ENCODE results near the gene CD4. TPM values are rescaled to one million over a fixed set of nuclear protein-coding genes. Genes with fewer than 3 reads are reported as not detected.

Gene CD4
- total RNA-seq, 1 experiment from 2014 or later: not detected

- no TSS peak for BruUV-seq (replicated peaks)
- H3K4me3 Mint-ChIP-seq (ENCODE audit: low read depth, unreplicated experiment): peak overlapping the region; percentile 42
- no peak for DNase-seq
- peaks cover 13% of the 10 kb centered on the region for H3K4me1 Mint-ChIP-seq (ENCODE audit: low read depth, unreplicated experiment)
- H3K9me3 Mint-ChIP-seq (ENCODE audit: low read depth, unreplicated experiment): no peaks in the 10 kb centered on the region
- CTCF ChIA-PET: no interaction called here
- peaks cover 100% of the 10 kb centered on the region for H3K27me3 Mint-ChIP-seq (ENCODE audit: unreplicated experiment)
- H3K36me3 Mint-ChIP-seq (ENCODE audit: insufficient read depth, unreplicated experiment): no peaks in the 10 kb centered on the region
- intact Hi-C loops (cut with micrococcal nuclease; ENCODE audit: unreplicated experiment): loop anchor here (10.0 kb wide), 1 partner anchor 208 kb away; no protein-coding TSS in a partner anchor
- no peak overlapping the region for H3K27ac Mint-ChIP-seq (ENCODE audit: unreplicated experiment)
- no peak for TF ChIP-seq CTCF (IDR thresholded peaks at IDR 0.05; ENCODE audit: unreplicated experiment)
Observed at GRCh38 chr12:6822426-6823135, 33.3 kb downstream of the CD4 start.

DNA sequence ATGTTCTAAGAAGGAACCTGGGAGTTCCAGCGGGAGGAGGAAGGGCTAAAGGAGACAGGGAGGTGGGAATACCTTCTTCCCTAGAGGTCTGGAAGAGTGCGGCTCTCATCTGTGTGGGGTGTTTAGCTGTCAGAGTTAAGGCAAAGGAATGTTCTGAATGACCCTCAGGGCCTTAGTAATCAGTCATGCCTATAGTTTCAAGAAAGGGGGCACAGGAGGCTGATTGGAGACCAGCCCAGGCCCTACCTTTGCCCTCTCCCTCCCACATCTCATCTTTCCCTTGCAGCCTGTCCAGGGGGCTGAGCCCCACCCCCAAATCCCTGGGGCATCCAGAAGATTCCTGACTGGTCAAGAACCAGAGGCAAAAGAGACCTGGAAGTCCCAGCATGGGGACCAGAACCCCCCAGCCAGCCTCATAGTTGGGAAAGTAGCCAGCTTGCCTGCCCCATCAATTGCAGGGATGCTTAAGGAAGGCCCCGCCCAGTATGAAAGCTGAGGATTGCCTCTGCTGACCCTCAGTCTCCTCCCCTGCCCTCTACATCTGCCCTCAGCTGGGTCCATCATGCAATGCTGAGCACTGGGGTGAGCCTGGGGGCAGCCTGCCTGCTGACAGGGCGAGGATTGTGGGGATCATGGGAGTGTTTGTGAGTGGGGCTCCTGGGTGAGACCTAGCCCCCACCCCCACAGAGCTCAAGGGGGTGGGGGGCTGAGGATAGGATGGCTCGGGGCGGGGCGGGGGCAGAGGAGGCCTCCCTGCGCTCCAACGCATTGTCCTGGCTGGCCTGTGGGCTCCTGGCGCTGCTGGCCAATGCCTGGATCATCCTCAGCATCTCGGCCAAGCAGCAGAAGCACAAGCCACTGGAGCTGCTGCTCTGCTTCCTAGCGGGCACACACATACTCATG, 34.1 kb downstream of the CD4 start:
- DNase-seq: no peak
- Mint-ChIP-seq H3K27me3 (ENCODE audit: unreplicated experiment) (peaks cover 100% of the 10 kb centered on the region), H3K36me3 (ENCODE audit: insufficient read depth, unreplicated experiment) (peaks cover 6% of the 10 kb centered on the region), H3K27ac (ENCODE audit: unreplicated experiment) (no peak overlapping the region), H3K4me3 (ENCODE audit: low read depth, unreplicated experiment) (no peak overlapping the region), H3K9me3 (ENCODE audit: low read depth, unreplicated experiment) (no peaks in the 10 kb centered on the region), H3K4me1 (ENCODE audit: low read depth, unreplicated experiment) (peaks cover 16% of the 10 kb centered on the region)
- intact Hi-C loops (cut with micrococcal nuclease; ENCODE audit: unreplicated experiment): loop anchor here (10.0 kb wide), 1 partner anchor 209 kb away; no protein-coding TSS in a partner anchor
- CTCF ChIA-PET: no interaction called here
- no peak for TF ChIP-seq CTCF (IDR thresholded peaks at IDR 0.05; ENCODE audit: unreplicated experiment)
- no TSS peak for BruUV-seq (replicated peaks)

DNA sequence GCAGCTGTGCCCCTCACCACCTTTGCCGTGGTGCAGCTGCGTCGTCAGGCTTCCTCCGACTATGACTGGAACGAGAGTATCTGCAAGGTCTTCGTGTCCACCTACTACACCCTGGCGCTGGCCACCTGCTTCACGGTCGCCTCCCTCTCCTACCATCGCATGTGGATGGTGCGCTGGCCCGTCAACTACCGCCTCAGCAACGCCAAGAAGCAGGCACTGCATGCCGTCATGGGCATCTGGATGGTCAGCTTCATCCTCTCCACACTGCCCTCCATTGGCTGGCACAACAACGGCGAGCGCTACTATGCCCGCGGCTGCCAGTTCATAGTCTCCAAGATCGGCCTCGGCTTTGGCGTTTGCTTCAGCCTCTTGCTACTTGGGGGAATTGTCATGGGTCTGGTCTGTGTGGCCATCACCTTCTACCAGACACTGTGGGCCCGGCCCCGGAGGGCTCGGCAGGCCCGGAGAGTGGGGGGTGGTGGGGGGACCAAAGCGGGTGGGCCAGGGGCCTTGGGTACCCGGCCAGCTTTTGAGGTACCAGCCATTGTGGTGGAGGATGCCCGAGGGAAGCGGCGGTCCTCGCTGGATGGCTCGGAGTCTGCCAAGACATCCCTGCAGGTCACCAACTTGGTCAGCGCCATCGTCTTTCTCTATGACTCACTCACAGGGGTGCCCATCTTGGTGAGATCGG, 34.9 kb downstream of the CD4 start:
- no peaks in the 10 kb centered on the region for H3K9me3 Mint-ChIP-seq (ENCODE audit: low read depth, unreplicated experiment)
- CTCF ChIA-PET: interaction anchor here (1.8 kb wide), 1 partner anchor 71 kb away, joined by 7 read pairs; the partner anchor contains the start of gene MLF2
- no peak overlapping the region for H3K4me3 Mint-ChIP-seq (ENCODE audit: low read depth, unreplicated experiment)
- peaks cover 12% of the 10 kb centered on the region for H3K36me3 Mint-ChIP-seq (ENCODE audit: insufficient read depth, unreplicated experiment)
- intact Hi-C loops (cut with micrococcal nuclease; ENCODE audit: unreplicated experiment): loop anchor here (10.0 kb wide), 1 partner anchor 209 kb away; no protein-coding TSS in a partner anchor
- peaks cover 16% of the 10 kb centered on the region for H3K4me1 Mint-ChIP-seq (ENCODE audit: low read depth, unreplicated experiment)
- no peak for TF ChIP-seq CTCF (IDR thresholded peaks at IDR 0.05; ENCODE audit: unreplicated experiment)
- H3K27me3 Mint-ChIP-seq (ENCODE audit: unreplicated experiment): peaks cover 100% of the 10 kb centered on the region
- no peak overlapping the region for H3K27ac Mint-ChIP-seq (ENCODE audit: unreplicated experiment)
- DNase-seq: no peak
- no TSS peak for BruUV-seq (replicated peaks)

DNA sequence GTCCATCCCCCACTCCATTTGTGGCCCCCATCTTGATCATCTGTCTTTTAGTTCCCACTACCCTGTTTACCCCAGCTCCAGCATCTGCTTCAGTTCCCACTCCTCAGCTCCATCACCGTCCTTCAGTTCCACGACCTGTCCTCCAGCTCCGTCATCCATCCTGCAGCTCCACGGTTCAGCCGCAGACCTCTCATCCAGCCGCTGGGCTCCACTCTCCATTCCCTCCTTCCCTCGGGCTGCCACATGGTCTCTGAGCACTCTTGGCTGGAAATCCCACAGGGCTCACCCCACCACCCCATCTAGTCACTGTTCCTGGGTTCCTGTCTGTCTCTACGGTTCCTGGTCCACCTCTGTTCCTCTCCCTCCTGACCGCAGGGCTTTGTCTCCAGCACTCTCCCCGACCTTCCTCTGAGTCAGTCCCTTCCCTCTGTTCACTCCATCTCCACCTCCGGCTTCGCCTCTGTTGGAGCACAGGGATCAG, 35.6 kb downstream of the CD4 start:
- no TSS peak for BruUV-seq (replicated peaks)
- Mint-ChIP-seq H3K4me1 (ENCODE audit: low read depth, unreplicated experiment) (peaks cover 16% of the 10 kb centered on the region), H3K27ac (ENCODE audit: unreplicated experiment) (no peak overlapping the region)

More for the DNA sequence above, 35.6 kb downstream of the CD4 start:
- H3K9me3 Mint-ChIP-seq (ENCODE audit: low read depth, unreplicated experiment): no peaks in the 10 kb centered on the region
- DNase-seq: no peak
- TF ChIP-seq CTCF (IDR thresholded peaks at IDR 0.05; ENCODE audit: unreplicated experiment): no peak
- intact Hi-C loops (cut with micrococcal nuclease; ENCODE audit: unreplicated experiment): loop anchor here (1.0 to 10.0 kb wide), 3 partner anchors 90 to 273 kb away; no protein-coding TSS in a partner anchor
- peaks cover 16% of the 10 kb centered on the region for H3K36me3 Mint-ChIP-seq (ENCODE audit: insufficient read depth, unreplicated experiment)
- H3K4me3 Mint-ChIP-seq (ENCODE audit: low read depth, unreplicated experiment): no peak overlapping the region
- CTCF ChIA-PET: interaction anchor here (1.0 to 1.8 kb wide), 3 partner anchors 10 to 71 kb away, joined by 4 to 7 read pairs (median 4); partner anchors contain the start of gene MLF2
- H3K27me3 Mint-ChIP-seq (ENCODE audit: unreplicated experiment): peaks cover 100% of the 10 kb centered on the region

All from Calu3 (cell line).